Keratinocyte (primary cell): ENCODE results near the gene PRSS8. TPM values are rescaled to one million over a fixed set of nuclear protein-coding genes. Genes with fewer than 3 reads are reported as not detected.

Experiments
- DNase-seq: peaks from one replicate; pipeline ENCODE4 v3.0.0-alpha.2; 2011; ENCODE audit warnings: low read depth, missing footprints, low spot score
- FAIRE-seq: peaks from 2 replicates; lab custom pipeline; 2011; peaks lifted over from hg19 to GRCh38; lab: Jason Lieb, UNC
- H2AFZ ChIP-seq: 2 replicates; pipeline ENCODE4 v1.6.0; 2012; ENCODE audit warnings: low read length, control low read depth, inconsistent platforms; ENCODE audit not compliant: control insufficient read depth
- H3K27ac ChIP-seq: 2 replicates; pipeline ENCODE4 v1.5.1; 2011; ENCODE audit warnings: low read length; ENCODE audit not compliant: control insufficient read depth, insufficient read depth
- H3K27me3 ChIP-seq: 3 replicates; pipeline ENCODE4 v1.6.0; 2011; ENCODE audit warnings: low read length; ENCODE audit not compliant: control insufficient read depth, insufficient read depth; ENCODE audit errors: extremely low read depth
- H3K36me3 ChIP-seq, 2 experiments: 2 replicates in 1 of 2; 3 replicates in 1 of 2; pipeline ENCODE4 v1.5.1; 2011; ENCODE audit warnings: low read length in 2 of 2, mild to moderate bottlenecking in 1 of 2; ENCODE audit not compliant: control insufficient read depth in 2 of 2, insufficient read depth in 2 of 2; ENCODE audit errors: extremely low read depth in 1 of 2
- H3K4me1 ChIP-seq: 3 replicates; pipeline ENCODE4 v1.5.1; 2011; ENCODE audit warnings: low read length; ENCODE audit not compliant: control insufficient read depth, insufficient read depth; ENCODE audit errors: extremely low read depth
- H3K4me2 ChIP-seq: 3 replicates; pipeline ENCODE4 v1.6.0; 2011; ENCODE audit warnings: low read depth, low read length; ENCODE audit not compliant: control insufficient read depth, insufficient read depth; ENCODE audit errors: extremely low read depth
- H3K4me3 ChIP-seq, 3 experiments: fragments of 200-600 bp in 1 of 3; sonication (generic) in 1 of 3; 2 replicates in 2 of 3; 3 replicates in 1 of 3; pipeline ENCODE4 v1.5.1; 2011 to 2016; ENCODE audit warnings: low read length in 3 of 3, mild to moderate bottlenecking in 3 of 3, control low read depth in 2 of 3, inconsistent platforms in 1 of 3, low read depth in 1 of 3, mixed read lengths in 1 of 3, mixed run types in 1 of 3, moderate library complexity in 1 of 3; ENCODE audit not compliant: control insufficient read depth in 2 of 3, insufficient read depth in 2 of 3; ENCODE audit errors: extremely low read depth in 1 of 3
- H3K79me2 ChIP-seq: 2 replicates; pipeline ENCODE4 v1.6.0; 2012; ENCODE audit warnings: low read length; ENCODE audit not compliant: control insufficient read depth, insufficient read depth
- H3K9ac ChIP-seq: 3 replicates; pipeline ENCODE4 v1.6.0; 2011; ENCODE audit warnings: low read length; ENCODE audit not compliant: control insufficient read depth, insufficient read depth; ENCODE audit errors: extremely low read depth
- H3K9me1 ChIP-seq: 3 replicates; pipeline ENCODE4 v1.6.0; 2011; ENCODE audit warnings: low read length; ENCODE audit not compliant: control insufficient read depth, insufficient read depth; ENCODE audit errors: extremely low read depth
- H3K9me3 ChIP-seq: 2 replicates; pipeline ENCODE4 v1.5.1; 2012; ENCODE audit warnings: low read depth, low read length; ENCODE audit not compliant: control insufficient read depth
- H4K20me1 ChIP-seq: 3 replicates; pipeline ENCODE4 v1.6.0; 2011; ENCODE audit warnings: low read length; ENCODE audit not compliant: control insufficient read depth, insufficient read depth; ENCODE audit errors: extremely low read depth
- CTCF ChIP-seq, 3 experiments: IDR thresholded peaks in 1 of 3; conservative IDR thresholded peaks in 1 of 3; optimal IDR thresholded peaks in 1 of 3; 2 replicates in 2 of 3; 3 replicates in 1 of 3; pipeline versions ENCODE3 to v1.5.1; 2011; ENCODE audit warnings: low read length in 3 of 3, mild to moderate bottlenecking in 3 of 3, moderate library complexity in 2 of 3, control low read depth in 1 of 3, inconsistent platforms in 1 of 3; ENCODE audit not compliant: insufficient read depth in 2 of 3; ENCODE audit errors: extremely low read depth in 1 of 3
- EZH2 ChIP-seq: IDR thresholded peaks from one replicate; pipeline ENCODE4 v1.6.1; 2012; ENCODE audit warnings: inconsistent platforms, mild to moderate bottlenecking, low read length, moderate library complexity
- dilution Hi-C: fragments of 300-500 bp; cut with MboI; formaldehyde crosslinking; loops from one replicate; pipeline ENCODE4 v1.7.0; 2020; ENCODE audit warnings: low sequenced_read_pairs; ENCODE audit not compliant: extremely low pct_ligation_motif_present
- polyA plus RNA-seq, 5 experiments: library from polyadenylated mRNA; depleted of rRNA in 3 of 5; stranded (reverse) in 3 of 5; stranded (forward) in 1 of 5; unstranded in 1 of 5; fragments of >200 nt; gene quantifications; 1 replicate in 1 of 5; 2 replicates in 3 of 5; 3 replicates in 1 of 5; pipeline versions ENCODE4 v1.2.1 to v1.2.3, GENCODE V29; 2011 to 2012; ENCODE audit warnings: missing spikeins in 2 of 5, low read depth in 1 of 5, low replicate concordance in 1 of 5

The PRSS8 gene
- polyA plus RNA-seq, 1 donor (not counting 4 experiments of a cell fraction or from before 2014, with no cell fraction given) = 31.2 TPM

- peaks cover 12 to 29% of the 10 kb centered on the region in 2 experiments for H3K36me3 ChIP-seq
- H3K9ac ChIP-seq = peak overlapping the region; percentile 95
- peaks cover 63% of the 10 kb centered on the region for H3K4me1 ChIP-seq
- peaks cover 3% of the 10 kb centered on the region for H4K20me1 ChIP-seq
- peaks cover 7% of the 10 kb centered on the region for H3K9me1 ChIP-seq
- no peak for FAIRE-seq
- H2AFZ ChIP-seq = no peak overlapping the region
- dilution Hi-C loops = no loop called here
- H3K4me2 ChIP-seq = peak overlapping the region; percentile 85
- H3K27me3 ChIP-seq = no peaks in the 10 kb centered on the region
- H3K27ac ChIP-seq = peak overlapping the region; percentile 92
- H3K4me3 ChIP-seq = peak overlapping the region; percentile 69 to 94 (median 86)
- no peak for DNase-seq
- TF ChIP-seq CTCF (optimal IDR thresholded peaks at IDR 0.05 in 1 of 3, IDR thresholded peaks at IDR 0.05 in 1 of 3, conservative IDR thresholded peaks at IDR 0.05 in 1 of 3; ENCODE audit: extremely low read depth in 1 of 3, insufficient read depth in 2 of 3, low read length in 3 of 3) (no peak), EZH2 (no peak)
- H3K9me3 ChIP-seq = no peaks in the 10 kb centered on the region
- peaks cover 29% of the 10 kb centered on the region for H3K79me2 ChIP-seq
Observed at GRCh38 chr16:31134091-31134571, 1.4 kb downstream of the PRSS8 start.

GRCh38 chr16:31133046-31133501, 2.5 kb downstream of the PRSS8 start:
- H3K36me3 ChIP-seq = peaks cover 12 to 30% of the 10 kb centered on the region in 2 experiments
- no peaks in the 10 kb centered on the region for H3K27me3 ChIP-seq
- dilution Hi-C loops = no loop called here
- peaks cover 7% of the 10 kb centered on the region for H3K9me1 ChIP-seq
- H3K4me1 ChIP-seq = peaks cover 53% of the 10 kb centered on the region
- H3K9ac ChIP-seq = no peak overlapping the region
- peaks cover 29% of the 10 kb centered on the region for H3K79me2 ChIP-seq
- H2AFZ ChIP-seq = no peak overlapping the region
- TF ChIP-seq EZH2 = no peak
- H3K27ac ChIP-seq = no peak overlapping the region
- no peaks in the 10 kb centered on the region for H3K9me3 ChIP-seq
- no peak overlapping the region for H3K4me2 ChIP-seq
- no peak overlapping the region for H3K4me3 ChIP-seq
- FAIRE-seq (no peak), DNase-seq (no peak)
- peaks cover 3% of the 10 kb centered on the region for H4K20me1 ChIP-seq
